HG03097 (cell line): ENCODE results near the gene MYO10.
"Not testable (repeated sequence)": the region's sequence is repeated elsewhere in the genome, so short reads cannot be mapped to it uniquely, and the experiment has no call there.

ENCODE experiments used
- ATAC-seq: cut with Tn5 transposase; IDR thresholded peaks from one replicate; pipeline ENCODE4 v1.9.1; 2021; ENCODE audit not compliant: unreplicated experiment, low FRiP score

The MYO10 gene

GRCh38 chr5:16792598-16793275 lies 143.4 kb downstream of the MYO10 start:
- ATAC-seq: no peak

- no peak for ATAC-seq
Observed at GRCh38 chr5:16791904-16792597, 144.0 kb downstream of the MYO10 start.

DNA sequence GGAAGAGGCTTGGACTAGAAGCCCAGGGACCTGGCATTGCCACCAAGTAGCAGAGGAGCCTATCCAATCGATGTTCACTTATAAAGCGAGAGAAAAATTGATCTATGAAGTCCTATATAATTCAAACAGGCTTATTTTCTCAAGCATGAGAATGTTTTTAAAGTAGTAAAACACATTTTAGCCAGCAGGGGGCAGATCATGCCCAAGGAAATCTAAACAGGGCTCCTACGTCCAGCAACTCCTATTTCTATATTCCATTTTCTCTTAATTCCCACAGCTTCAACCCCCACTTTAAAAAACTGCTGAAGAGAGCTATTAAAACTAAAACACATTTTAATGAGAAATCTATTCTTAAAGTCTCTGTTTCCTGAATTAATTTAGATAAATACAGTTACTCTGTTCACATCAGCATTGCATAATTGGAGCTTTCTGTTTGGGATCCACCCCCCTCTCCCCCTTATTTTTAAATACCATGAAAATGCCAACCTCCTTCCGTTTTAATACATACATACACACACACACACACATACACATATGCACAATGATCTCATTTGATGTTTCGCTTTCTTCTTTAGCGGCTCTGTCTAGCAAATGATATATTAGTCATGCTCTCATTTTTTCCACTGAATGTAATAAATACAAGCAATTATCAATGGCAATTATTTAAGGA lies 144.9 kb downstream of the MYO10 start:
- ATAC-seq: no peak

DNA sequence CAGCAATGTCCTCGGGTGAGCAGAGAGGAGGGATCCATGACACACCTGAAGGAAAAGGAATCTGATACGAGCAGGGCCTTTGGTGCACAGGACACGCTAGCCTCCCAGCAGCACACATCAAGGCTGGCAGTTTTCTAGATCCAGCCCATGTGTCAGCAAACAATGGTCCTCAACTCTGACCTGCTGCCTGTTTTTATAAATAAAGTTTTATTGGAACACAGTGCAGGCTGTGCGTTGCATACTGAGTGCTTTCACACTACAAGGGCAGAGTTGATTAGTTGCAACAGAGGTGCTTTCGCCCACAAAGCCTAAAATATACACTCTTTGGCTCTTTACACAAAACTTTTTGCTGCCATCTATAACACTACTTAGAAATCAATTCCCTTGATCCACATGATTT lies 147.1 kb downstream of the MYO10 start:
- ATAC-seq: no peak

DNA sequence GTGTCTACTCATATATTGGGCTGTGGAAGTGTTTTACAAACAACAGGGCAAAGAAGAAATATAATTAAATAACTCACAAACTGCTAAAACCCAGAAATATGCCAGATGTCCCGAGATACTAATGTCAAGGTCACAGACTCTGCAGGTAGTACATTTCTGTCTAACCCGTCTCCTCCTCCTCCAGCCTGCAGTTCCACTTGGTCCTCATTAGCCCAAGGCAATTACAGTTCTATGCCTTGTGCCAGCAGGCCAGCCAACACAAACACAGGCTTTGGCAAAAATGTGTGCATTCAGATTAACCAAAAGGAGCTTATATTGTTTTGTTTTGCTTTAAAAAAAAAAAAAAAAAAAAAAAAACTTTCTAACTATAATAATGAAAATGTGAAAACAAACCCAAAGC lies 148.8 kb downstream of the MYO10 start:
- no peak for ATAC-seq

DNA sequence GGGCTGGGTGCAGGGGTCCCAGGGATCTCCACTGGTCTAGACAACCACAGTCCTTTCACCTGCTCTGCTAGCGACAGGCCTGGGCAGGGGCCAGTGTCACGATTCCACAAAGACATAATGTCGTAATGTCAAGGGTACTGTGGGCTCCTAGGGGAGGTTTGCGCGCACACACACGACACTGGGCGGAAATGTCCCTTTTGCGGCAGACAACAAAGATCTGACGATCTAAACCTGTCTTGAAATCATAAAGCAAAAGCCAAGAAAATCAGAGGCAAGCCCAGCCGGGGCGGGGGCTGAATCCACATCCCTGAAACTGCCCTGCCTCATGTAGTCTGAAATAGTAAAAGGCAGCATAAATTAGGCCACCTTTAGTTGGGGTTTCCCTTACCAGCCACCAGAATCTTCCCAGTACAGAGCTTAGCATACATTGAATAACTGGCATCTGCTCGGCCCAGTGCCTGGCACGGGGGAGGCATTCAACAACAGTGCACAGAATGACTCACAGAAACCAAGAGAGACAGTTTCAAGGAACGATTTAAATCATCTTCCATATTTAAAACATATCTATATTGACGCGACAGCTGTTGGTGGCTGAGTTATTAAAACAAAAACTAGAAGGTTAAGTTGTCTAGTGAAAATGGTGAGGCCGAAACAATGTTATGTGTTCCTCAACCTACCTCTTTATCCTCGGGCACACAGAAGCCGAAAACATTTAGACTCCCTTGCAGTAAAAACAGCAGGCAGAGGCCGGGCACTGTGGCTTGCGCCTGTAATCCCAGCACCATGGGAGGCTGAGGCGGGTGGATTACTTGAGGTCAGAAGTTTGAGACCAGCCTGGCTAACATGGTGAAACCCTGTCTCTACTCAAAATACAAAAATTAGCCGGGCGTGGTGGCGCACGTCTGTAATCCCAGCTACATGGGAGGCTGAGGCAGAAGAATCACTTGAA lies 151.0 kb downstream of the MYO10 start:
- peak; percentile 98 for ATAC-seq

DNA sequence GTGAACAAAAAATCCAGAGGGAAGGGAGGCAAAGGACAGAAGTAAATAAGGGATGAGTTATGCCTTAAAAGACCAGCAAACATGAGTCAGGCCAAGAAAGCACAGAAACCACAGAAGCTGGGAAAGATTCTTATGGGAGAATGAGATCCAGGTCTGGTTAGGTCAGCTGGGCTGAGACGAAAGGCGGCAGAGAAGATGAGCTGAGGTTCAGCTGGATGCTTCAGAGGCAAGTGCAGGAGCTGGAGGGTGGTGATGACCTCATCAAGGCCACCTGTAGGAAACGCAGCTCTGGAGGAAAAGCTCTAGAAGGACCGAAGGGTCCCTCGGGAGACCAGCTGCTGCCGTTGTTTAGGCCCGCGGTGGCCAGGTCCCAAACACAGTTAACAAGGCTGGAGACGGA lies 152.0 kb downstream of the MYO10 start:
- no peak for ATAC-seq

GRCh38 chr5:16781828-16782626 lies 154.1 kb downstream of the MYO10 start:
- ATAC-seq: no peak

- no peak for ATAC-seq
Observed at GRCh38 chr5:16780325-16780724, 155.8 kb downstream of the MYO10 start.

DNA sequence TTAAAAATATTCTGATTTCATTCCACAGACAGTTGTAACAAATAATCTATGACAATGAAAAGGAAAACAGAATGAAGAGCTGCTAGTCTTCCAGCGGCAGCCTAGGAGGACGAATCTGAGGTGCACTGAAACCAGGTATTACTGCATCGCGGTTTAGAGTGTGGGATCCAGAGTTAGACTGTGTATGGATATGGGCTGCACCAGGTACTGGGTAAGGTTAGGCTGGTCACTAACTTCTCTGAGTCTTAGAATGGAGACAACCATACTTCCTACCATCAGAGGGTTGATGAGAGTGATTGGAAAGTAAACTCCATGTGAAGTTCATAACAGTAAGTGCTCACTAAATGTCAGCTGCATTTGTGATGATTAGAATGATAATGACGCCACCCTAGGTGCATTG lies 158.7 kb downstream of the MYO10 start:
- no peak for ATAC-seq

DNA sequence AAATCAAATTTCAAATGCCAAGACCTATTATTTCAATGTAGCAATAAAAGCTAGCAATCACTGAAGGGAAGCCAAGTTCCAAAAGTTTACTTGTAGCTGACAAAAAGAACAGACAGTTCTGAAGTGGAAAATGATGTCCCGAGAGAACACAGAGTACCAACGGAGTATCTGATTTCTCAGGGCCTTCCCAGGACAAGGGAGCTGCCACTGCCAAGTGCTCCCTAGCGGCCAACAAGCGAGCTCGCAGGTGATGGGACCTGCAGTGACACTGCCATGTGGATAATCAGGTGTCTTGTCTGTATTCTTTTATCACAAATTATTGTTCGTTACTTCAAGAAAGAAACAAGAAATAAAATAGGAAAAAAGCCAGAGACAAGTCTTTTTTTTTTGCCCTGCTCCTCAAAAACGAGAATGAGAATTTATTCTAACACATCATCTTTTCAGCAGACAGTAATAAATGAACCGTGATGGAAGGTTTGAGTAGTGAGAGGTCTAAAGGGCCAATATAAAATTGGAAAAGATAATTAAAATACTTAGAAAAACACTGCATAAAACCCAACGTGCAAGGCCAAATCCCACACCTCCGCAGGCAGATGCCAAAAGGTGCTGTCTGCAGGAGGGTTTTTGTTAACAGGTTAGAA lies 159.4 kb downstream of the MYO10 start:
- ATAC-seq: no peak

GRCh38 chr5:16774806-16775205 lies 161.3 kb downstream of the MYO10 start:
- no peak for ATAC-seq

GRCh38 chr5:16773991-16774390 lies 162.1 kb downstream of the MYO10 start:
- no peak for ATAC-seq

GRCh38 chr5:16772556-16772955 lies 163.5 kb downstream of the MYO10 start:
- no peak for ATAC-seq

DNA sequence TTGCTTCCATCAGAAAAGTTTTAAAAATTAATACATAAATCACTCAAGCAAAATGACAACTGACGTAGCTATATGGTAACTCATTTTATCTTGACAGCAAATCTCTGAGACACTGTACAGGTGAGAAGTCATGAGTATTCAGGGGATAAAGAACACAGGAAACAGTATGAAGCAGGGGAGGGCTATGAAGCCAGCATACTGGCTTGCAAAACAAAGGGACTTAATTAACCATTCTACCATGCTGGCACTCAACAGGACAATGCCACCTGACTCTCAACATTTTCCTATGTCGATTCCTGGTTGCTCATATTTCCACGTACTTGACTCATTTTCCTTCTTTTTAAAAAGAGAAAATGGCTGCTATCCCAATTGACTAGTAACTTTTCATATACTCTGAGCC lies 167.9 kb downstream of the MYO10 start:
- ATAC-seq: no peak

- ATAC-seq: no peak
Observed at GRCh38 chr5:16763211-16763610, 172.9 kb downstream of the MYO10 start.

DNA sequence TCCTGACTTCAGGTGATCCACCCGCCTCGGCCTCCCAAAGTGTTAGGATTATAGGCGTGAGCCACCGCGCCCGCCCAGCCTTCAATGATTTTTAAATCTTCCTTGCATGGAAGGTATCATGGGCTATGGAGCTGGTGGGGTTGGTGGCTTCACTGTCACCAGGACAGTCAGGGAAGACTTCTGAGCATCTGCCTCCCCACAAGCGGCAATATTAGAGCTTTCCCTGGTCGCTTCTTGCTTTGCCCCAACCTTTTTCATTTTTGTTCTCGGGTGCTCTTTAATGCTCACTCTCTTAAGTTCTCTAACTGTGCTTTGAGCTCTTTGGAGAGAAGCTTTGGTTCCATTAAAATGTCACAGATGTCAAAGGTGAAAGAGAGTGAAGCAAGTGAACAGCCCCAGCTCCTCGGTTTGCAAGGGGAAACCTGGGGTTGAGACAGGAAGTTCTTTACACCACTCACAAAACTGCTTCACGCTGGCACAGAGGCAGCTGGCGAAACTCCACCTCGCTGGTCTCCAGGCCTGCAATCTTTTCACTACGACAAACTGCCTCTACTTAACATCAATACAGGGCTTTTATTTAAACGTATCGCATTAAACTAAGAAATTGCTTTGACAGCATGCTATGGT lies 176.8 kb downstream of the MYO10 start:
- peak; percentile 83 for ATAC-seq

DNA sequence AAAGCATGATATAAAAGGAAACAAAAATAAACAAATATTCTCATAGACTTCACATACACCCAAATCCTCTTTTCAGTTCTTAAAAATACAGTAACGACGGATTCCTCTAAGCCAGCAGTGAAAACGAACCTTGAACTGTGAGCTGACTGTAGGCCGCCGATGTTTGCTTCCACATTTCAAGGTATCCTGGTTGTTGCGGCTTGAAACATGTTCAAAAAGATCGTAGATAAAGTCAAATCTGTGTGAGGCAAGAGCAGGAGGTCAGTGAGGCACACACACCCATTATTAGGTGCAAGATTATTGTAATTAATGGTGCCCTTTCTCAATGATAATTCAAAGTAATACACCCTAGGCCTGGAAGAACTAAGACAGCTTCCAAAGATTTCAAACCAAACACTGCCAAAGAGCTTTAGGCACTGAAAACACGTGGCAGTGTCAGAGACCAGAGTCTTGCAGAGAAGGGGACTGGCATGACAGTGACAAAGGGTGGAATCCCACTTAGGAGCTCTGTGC lies 178.0 kb downstream of the MYO10 start:
- no peak for ATAC-seq

DNA sequence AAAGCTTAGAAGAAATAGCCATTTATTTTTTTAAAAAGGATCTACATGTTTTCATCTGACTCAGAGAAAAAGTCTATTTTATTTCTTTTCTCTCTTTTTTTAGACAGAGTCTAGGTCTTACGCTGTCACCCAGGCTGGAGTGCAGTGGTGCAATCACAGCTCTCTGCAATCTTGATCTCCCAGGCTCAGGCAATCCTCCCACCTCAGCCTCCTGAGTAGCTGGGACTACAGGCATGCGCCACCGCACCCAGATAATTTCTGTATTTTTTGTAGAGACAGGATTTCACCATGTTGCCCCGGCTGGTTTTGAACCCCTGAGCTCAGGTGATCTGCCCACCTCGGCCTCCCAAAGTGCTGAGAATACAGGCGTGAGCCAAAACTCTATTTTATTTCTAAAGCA lies 178.5 kb downstream of the MYO10 start:
- ATAC-seq: not testable (repeated sequence)
